CD14-positive monocyte (primary cell): ENCODE measurements around the gene GPC5. TPM values are rescaled to one million over a fixed set of nuclear protein-coding genes. Genes with fewer than 3 reads are reported as not detected.

Experiments
- DNase-seq, 3 donors: peaks; one replicate each; pipeline ENCODE4 v3.0.0-alpha.2; 2011 to 2022
- H2AFZ ChIP-seq: 2 replicates; pipeline ENCODE4 v1.6.0; 2012; ENCODE audit warnings: mild to moderate bottlenecking, low read depth, low read length, inconsistent platforms; ENCODE audit not compliant: insufficient read depth, poor library complexity, severe bottlenecking
- H3K27ac ChIP-seq, 2 donors: 1 replicate in 1 of 2; 2 replicates in 1 of 2; pipeline ENCODE4 v1.5.1; 2012 to 2013; ENCODE audit warnings: low read length in 2 of 2, control low read depth in 1 of 2, inconsistent platforms in 1 of 2, low read depth in 1 of 2, mild to moderate bottlenecking in 1 of 2
- H3K27me3 ChIP-seq, 2 donors: one replicate each; pipeline versions ENCODE4 v1.6.0 to v1.6.1; 2011 to 2013; ENCODE audit warnings: low read length in 2 of 2; ENCODE audit not compliant: control insufficient read depth in 2 of 2, insufficient read depth in 2 of 2
- H3K36me3 ChIP-seq, 2 donors: replicated peaks in 1 of 2; 1 replicate in 1 of 2; 2 replicates in 1 of 2; pipeline versions ENCODE4 v1.5.1 to v1.6.1; 2012 to 2013; ENCODE audit warnings: low read length in 2 of 2, control low read depth in 1 of 2, inconsistent platforms in 1 of 2, mild to moderate bottlenecking in 1 of 2; ENCODE audit not compliant: insufficient read depth in 2 of 2, control insufficient read depth in 1 of 2
- H3K4me1 ChIP-seq, 2 donors: 1 replicate in 1 of 2; 2 replicates in 1 of 2; pipeline versions ENCODE4 v1.5.1 to v1.6.1; 2012 to 2013; ENCODE audit warnings: low read length in 2 of 2, control low read depth in 1 of 2, inconsistent platforms in 1 of 2, mild to moderate bottlenecking in 1 of 2, moderate library complexity in 1 of 2; ENCODE audit not compliant: insufficient read depth in 2 of 2, control insufficient read depth in 1 of 2
- H3K4me2 ChIP-seq: replicated peaks from 2 replicates; pipeline ENCODE3; 2012; ENCODE audit warnings: low read length, moderate library complexity, mild to moderate bottlenecking; ENCODE audit not compliant: poor library complexity, severe bottlenecking; ENCODE audit errors: extremely low read depth
- H3K4me3 ChIP-seq, 3 experiments: fragments of 200-600 bp in 1 of 3; sonication (generic) in 1 of 3; replicated peaks in 1 of 3; 1 replicate in 2 of 3; 2 replicates in 1 of 3; pipeline ENCODE4 v1.5.1; 2011 to 2013; ENCODE audit warnings: low read length in 3 of 3, mild to moderate bottlenecking in 3 of 3, control low read depth in 2 of 3, low read depth in 2 of 3, inconsistent platforms in 1 of 3, moderate library complexity in 1 of 3
- H3K79me2 ChIP-seq: 2 replicates; pipeline ENCODE4 v1.6.0; 2012; ENCODE audit warnings: mild to moderate bottlenecking, control low read depth, inconsistent platforms, low read length, moderate library complexity; ENCODE audit not compliant: insufficient read depth
- H3K9ac ChIP-seq: 2 replicates; pipeline ENCODE4 v1.6.0; 2017; ENCODE audit warnings: low read length, mild to moderate bottlenecking; ENCODE audit not compliant: insufficient read depth, poor library complexity, severe bottlenecking
- H3K9me3 ChIP-seq, 2 donors: replicated peaks in 1 of 2; 1 replicate in 1 of 2; 2 replicates in 1 of 2; pipeline versions ENCODE4 v1.5.1 to v1.6.1; 2012 to 2013; ENCODE audit warnings: low read length in 2 of 2, control low read depth in 1 of 2; ENCODE audit not compliant: control insufficient read depth in 1 of 2, insufficient read depth in 1 of 2
- H4K20me1 ChIP-seq: 2 replicates; pipeline ENCODE4 v1.6.0; 2012; ENCODE audit warnings: mild to moderate bottlenecking, low read length, control low read depth, moderate library complexity; ENCODE audit not compliant: insufficient read depth
- H3K27ac Mint-ChIP-seq, 7 donors: one replicate each; pipeline ENCODE4 v1.8.0; 2020; ENCODE audit warnings: mild to moderate bottlenecking in 7 of 7, mixed read lengths in 7 of 7, moderate library complexity in 6 of 7, inconsistent platforms in 2 of 7
- H3K27me3 Mint-ChIP-seq, 3 donors: one replicate each; pipeline ENCODE4 v1.8.0; 2021 to 2022; ENCODE audit warnings: low read depth in 3 of 3, mild to moderate bottlenecking in 3 of 3, mixed read lengths in 3 of 3, moderate library complexity in 3 of 3, inconsistent platforms in 1 of 3
- H3K36me3 Mint-ChIP-seq, 2 donors: one replicate each; pipeline ENCODE4 v1.8.0; 2020; ENCODE audit warnings: mixed read lengths in 2 of 2, inconsistent platforms in 1 of 2, mild to moderate bottlenecking in 1 of 2
- H3K4me1 Mint-ChIP-seq: one replicate; pipeline ENCODE4 v1.8.0; 2020; ENCODE audit warnings: mild to moderate bottlenecking, mixed read lengths
- H3K4me3 Mint-ChIP-seq, 2 donors: one replicate each; pipeline ENCODE4 v1.8.0; 2020; ENCODE audit warnings: mild to moderate bottlenecking in 2 of 2, mixed read lengths in 2 of 2, moderate library complexity in 1 of 2
- H3K9me3 Mint-ChIP-seq, 7 donors: one replicate each; pipeline ENCODE4 v1.8.0; 2020 to 2022; ENCODE audit warnings: mixed read lengths in 7 of 7, mild to moderate bottlenecking in 6 of 7, moderate library complexity in 6 of 7, inconsistent platforms in 2 of 7
- CTCF ChIP-seq: fragments of 200-600 bp; IDR thresholded peaks from one replicate; pipeline ENCODE4 v1.8.0; 2022; ENCODE audit warnings: antibody characterized with exemption, mild to moderate bottlenecking
- WGBS: methylation state at CpG from one replicate; pipeline ENCODE4 v1.1.5; 2013; ENCODE audit warnings: missing lambda C conversion rate; ENCODE audit not compliant: insufficient coverage; 5-methylcytosine and 5-hydroxymethylcytosine counted together
- intact Hi-C, 2 donors: fragments of 100-400 bp; cut with micrococcal nuclease; formaldehyde crosslinking; loops; one replicate each; pipeline versions ENCODE4 v1.15.0 to v1.15.1; 2023
- polyA plus RNA-seq, 3 donors: library from polyadenylated mRNA; depleted of rRNA in 1 of 3; unstranded in 2 of 3; stranded (reverse) in 1 of 3; fragments of 300-500 nt in 2 of 3; fragments of >200 nt in 1 of 3; fragmentation: Illumina TruSeq in 2 of 3; gene quantifications; 1 replicate in 2 of 3; 2 replicates in 1 of 3; pipeline ENCODE4 v1.2.3, GENCODE V29; 2012 to 2021

GPC5 gene
- polyA plus RNA-seq, 3 donors: not detected

DNA sequence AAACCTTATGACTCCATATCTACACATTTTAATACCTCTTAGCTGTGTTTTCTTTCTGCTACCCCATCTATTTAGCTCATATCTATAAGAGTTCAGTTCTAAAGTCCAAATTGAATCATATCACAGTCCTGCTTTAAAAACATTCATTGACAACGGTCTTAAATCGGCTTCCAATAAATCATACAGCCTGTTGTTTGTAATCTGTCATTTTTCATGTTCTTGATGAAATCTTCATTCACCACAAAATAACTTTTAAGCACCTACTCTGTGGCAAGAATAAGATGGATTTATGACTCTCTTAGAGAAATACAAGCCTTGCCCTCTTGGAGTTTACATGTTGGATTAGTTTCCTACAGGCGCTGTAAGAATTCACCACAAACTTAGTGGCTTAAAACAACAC, 1377.2 kb downstream of the GPC5 start:
- peaks cover 0 to 3% (median 0%) of the 10 kb centered on the region in 3 donors for H3K27me3 Mint-ChIP-seq
- peaks cover 9 to 13% of the 10 kb centered on the region in 2 donors for H3K9me3 ChIP-seq
- no peak overlapping the region for H3K27ac Mint-ChIP-seq
- H3K79me2 ChIP-seq: no peaks in the 10 kb centered on the region
- no peak overlapping the region for H3K4me3 Mint-ChIP-seq
- H2AFZ ChIP-seq: no peak overlapping the region
- no peak for DNase-seq
- no peaks in the 10 kb centered on the region for H3K36me3 Mint-ChIP-seq
- no peak overlapping the region for H3K9ac ChIP-seq
- H3K9me3 Mint-ChIP-seq: peaks cover 7 to 12% (median 8%) of the 10 kb centered on the region in 7 donors
- intact Hi-C loops: no loop called here
- no peaks in the 10 kb centered on the region for H4K20me1 ChIP-seq
- H3K27me3 ChIP-seq: no peaks in the 10 kb centered on the region
- no peak overlapping the region for H3K4me3 ChIP-seq
- no peaks in the 10 kb centered on the region for H3K36me3 ChIP-seq
- WGBS: no CpG with 5 or more reads among the region's 3 CpGs
- H3K4me1 ChIP-seq: no peaks in the 10 kb centered on the region
- no peak overlapping the region for H3K4me2 ChIP-seq
- H3K4me1 Mint-ChIP-seq: no peaks in the 10 kb centered on the region
- H3K27ac ChIP-seq: no peak overlapping the region
- no peak for TF ChIP-seq CTCF

GRCh38 chr13:92781965-92782690, 1383.7 kb downstream of the GPC5 start:
- Histone ChIP-seq H3K79me2 (no peaks in the 10 kb centered on the region), H3K36me3 (no peaks in the 10 kb centered on the region), H3K9me3 (peaks cover 3 to 10% of the 10 kb centered on the region in 2 donors), H3K27ac (no peak overlapping the region), H2AFZ (no peak overlapping the region), H3K4me3 (no peak overlapping the region), H4K20me1 (no peaks in the 10 kb centered on the region), H3K9ac (no peak overlapping the region), H3K4me1 (no peaks in the 10 kb centered on the region), H3K27me3 (no peaks in the 10 kb centered on the region), H3K4me2 (no peak overlapping the region)
- WGBS: 89% methylated on average over 2 of the region's 7 CpGs
- no peaks in the 10 kb centered on the region for H3K4me1 Mint-ChIP-seq
- intact Hi-C loops: no loop called here
- no peak overlapping the region for H3K4me3 Mint-ChIP-seq
- H3K36me3 Mint-ChIP-seq: no peaks in the 10 kb centered on the region
- H3K9me3 Mint-ChIP-seq: peaks cover 2 to 10% (median 4%) of the 10 kb centered on the region in 7 donors
- DNase-seq: no peak
- H3K27ac Mint-ChIP-seq: no peak overlapping the region
- H3K27me3 Mint-ChIP-seq: no peaks in the 10 kb centered on the region
- no peak for TF ChIP-seq CTCF
